ENCODE data around the gene KIF21B. TPM values are rescaled to one million over a fixed set of nuclear protein-coding genes. Genes with fewer than 3 reads are reported as not detected.

The KIF21B gene
- total and polyA plus RNA-seq, 2 experiments from 2014 or later: 0.03 TPM; not detected in 1

DNA sequence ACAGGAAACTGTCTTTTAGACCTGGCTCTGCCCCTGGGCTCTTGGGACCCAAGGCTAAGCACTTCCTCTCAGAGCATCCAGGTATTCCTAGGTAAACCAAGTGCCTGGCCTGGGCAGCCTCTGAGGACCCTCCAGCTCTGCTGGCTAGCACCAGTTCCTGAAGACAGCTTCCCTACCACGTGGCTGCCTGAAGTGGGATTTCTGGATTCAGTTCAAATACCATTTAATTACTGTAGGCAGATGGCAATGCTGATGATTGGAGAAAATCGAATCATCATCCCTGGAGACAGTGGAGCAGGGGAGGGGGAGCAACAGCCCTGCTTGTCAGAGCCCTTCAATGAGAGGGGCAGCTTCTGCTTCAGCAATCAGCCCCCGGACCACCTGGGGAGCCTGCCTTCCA lies 11.9 kb downstream of the KIF21B start:
- Histone ChIP-seq H3K9me2 (ENCODE audit: insufficient read depth) (no peaks in the 10 kb centered on the region), H3K27me3 (replicated peaks; ENCODE audit: insufficient read depth) (peaks cover 20% of the 10 kb centered on the region), H3K4me2 (ENCODE audit: unreplicated experiment) (no peak overlapping the region), H3K27ac (no peak overlapping the region), H3F3A (ENCODE audit: insufficient read depth) (no peaks in the 10 kb centered on the region), H3K4me1 (ENCODE audit: insufficient read depth) (no peaks in the 10 kb centered on the region), H2AFZ (no peak overlapping the region), H4K20me1 (ENCODE audit: insufficient read depth) (no peaks in the 10 kb centered on the region), H3K79me2 (ENCODE audit: insufficient read depth) (no peaks in the 10 kb centered on the region), H3K4me3 (no peak overlapping the region), H3K9me3 (ENCODE audit: low read depth) (no peaks in the 10 kb centered on the region), H3K9ac (no peak overlapping the region), H3K36me3 (ENCODE audit: low read depth) (no peaks in the 10 kb centered on the region)
- in situ Hi-C loops (cut with MboI): no loop called here
- no peak for TF ChIP-seq EZH2phosphoT487 (IDR thresholded peaks at IDR 0.05; ENCODE audit: insufficient read depth, low read depth)
- no peak for TF ChIP-seq EZH2 (IDR thresholded peaks at IDR 0.05; ENCODE audit: insufficient read depth, poor library complexity, severe bottlenecking)
- no peak for DNase-seq
- 29 to 37% methylated on average over 3 of the region's 3 CpGs for WGBS, 2 experiments (ENCODE audit: low coverage in 1 of 2, low lambda C conversion rate in 2 of 2, missing lambda C conversion rate in 2 of 2)

DNA sequence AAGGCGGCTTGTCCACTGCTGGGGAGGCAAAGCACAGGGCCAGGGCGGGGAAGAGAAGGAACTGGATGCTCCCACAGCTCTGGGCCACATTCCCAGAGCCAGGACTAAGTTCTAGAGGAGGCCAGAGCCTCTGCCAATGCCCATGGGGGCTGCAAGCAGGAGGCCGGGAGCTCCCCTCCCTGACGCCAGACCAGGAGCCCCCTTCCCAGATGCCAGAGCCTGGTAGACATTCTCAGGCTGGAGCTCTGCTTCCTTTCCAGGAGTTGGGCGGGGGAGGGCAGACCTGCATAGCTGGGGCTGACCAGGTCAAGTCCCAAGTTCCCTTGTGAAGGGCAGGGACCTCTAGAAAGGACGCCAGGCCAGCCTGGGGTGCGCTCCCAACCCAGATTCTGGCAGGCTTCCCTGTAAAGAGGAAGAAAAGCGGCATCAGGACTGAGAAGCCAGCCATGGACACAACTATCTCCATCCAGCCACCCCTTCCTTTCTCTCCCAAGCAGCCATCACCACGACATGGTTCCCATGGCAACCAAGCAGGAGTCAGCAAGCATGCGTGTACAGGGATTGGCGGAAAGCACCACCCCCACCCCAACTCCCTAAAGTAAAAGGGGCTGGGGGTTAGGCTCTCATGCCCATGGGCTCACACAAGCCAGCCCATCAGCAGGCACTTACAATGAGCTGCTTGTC lies 13.4 kb downstream of the KIF21B start:
- Histone ChIP-seq H3K79me2 (ENCODE audit: insufficient read depth) (no peaks in the 10 kb centered on the region), H3F3A (ENCODE audit: insufficient read depth) (no peaks in the 10 kb centered on the region), H3K4me1 (ENCODE audit: insufficient read depth) (no peaks in the 10 kb centered on the region), H3K27ac (no peak overlapping the region), H3K4me2 (ENCODE audit: unreplicated experiment) (no peak overlapping the region), H3K9me2 (ENCODE audit: insufficient read depth) (no peaks in the 10 kb centered on the region), H3K27me3 (replicated peaks; ENCODE audit: insufficient read depth) (peaks cover 15% of the 10 kb centered on the region), H3K9me3 (ENCODE audit: low read depth) (no peaks in the 10 kb centered on the region), H3K36me3 (ENCODE audit: low read depth) (no peaks in the 10 kb centered on the region), H4K20me1 (ENCODE audit: insufficient read depth) (no peaks in the 10 kb centered on the region), H2AFZ (no peak overlapping the region), H3K9ac (no peak overlapping the region), H3K4me3 (no peak overlapping the region)
- DNase-seq: no peak
- 60 to 64% methylated on average over 11 of the region's 11 CpGs for WGBS, 2 experiments (ENCODE audit: low coverage in 1 of 2, low lambda C conversion rate in 2 of 2, missing lambda C conversion rate in 2 of 2)
- in situ Hi-C loops (cut with MboI): no loop called here
- no peak for TF ChIP-seq EZH2 (IDR thresholded peaks at IDR 0.05; ENCODE audit: insufficient read depth, poor library complexity, severe bottlenecking)
- TF ChIP-seq EZH2phosphoT487 (IDR thresholded peaks at IDR 0.05; ENCODE audit: insufficient read depth, low read depth): no peak

DNA sequence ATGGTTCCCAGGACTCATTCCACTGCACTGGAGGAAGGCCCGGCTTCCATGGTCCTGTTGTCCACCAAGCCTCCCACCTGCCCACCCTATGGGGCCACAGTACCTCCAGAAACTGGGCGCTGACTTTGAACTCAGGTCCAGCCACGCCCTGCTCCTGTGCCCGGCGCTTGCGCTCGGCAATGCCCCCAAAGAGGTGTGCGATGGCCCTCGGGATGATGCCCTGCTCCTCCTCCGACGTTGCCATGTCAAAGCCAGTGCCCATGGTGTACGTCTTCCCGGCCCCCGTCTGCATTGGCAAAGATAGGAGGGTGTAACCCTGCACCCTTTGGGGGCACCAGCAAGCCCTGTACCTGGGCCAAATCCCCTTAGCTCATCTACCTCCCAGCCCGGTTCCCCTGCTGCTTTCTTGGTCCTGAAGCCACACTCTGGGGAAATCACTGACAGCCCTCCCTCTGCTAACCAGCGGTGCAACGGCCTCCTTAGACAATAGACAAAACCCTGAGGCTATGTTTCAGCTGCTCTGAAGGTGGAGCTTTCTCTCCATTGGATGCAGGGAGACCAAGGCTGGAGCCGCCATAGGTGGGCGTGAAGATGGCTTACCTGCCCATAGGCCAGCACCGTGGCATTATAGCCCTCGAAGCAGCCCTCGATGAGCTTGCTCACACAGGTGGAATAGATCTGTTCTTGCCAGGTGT lies 14.7 kb downstream of the KIF21B start:
- H3K79me2 ChIP-seq (ENCODE audit: insufficient read depth): no peaks in the 10 kb centered on the region
- H3K4me1 ChIP-seq (ENCODE audit: insufficient read depth): no peaks in the 10 kb centered on the region
- H3K9me3 ChIP-seq (ENCODE audit: low read depth): no peaks in the 10 kb centered on the region
- no peak overlapping the region for H3K27ac ChIP-seq
- no peaks in the 10 kb centered on the region for H3K9me2 ChIP-seq (ENCODE audit: insufficient read depth)
- H2AFZ ChIP-seq: no peak overlapping the region
- DNase-seq: no peak
- H3K4me2 ChIP-seq (ENCODE audit: unreplicated experiment): no peak overlapping the region
- TF ChIP-seq EZH2phosphoT487 (IDR thresholded peaks at IDR 0.05; ENCODE audit: insufficient read depth, low read depth) (no peak), EZH2 (IDR thresholded peaks at IDR 0.05; ENCODE audit: insufficient read depth, poor library complexity, severe bottlenecking) (no peak)
- 86 to 87% methylated on average over 17 to 22 of the region's 22 CpGs for WGBS, 2 experiments (ENCODE audit: low coverage in 1 of 2, low lambda C conversion rate in 2 of 2, missing lambda C conversion rate in 2 of 2)
- no peak overlapping the region for H3K4me3 ChIP-seq
- H3K27me3 ChIP-seq (replicated peaks; ENCODE audit: insufficient read depth): peaks cover 5% of the 10 kb centered on the region
- H3K36me3 ChIP-seq (ENCODE audit: low read depth): no peaks in the 10 kb centered on the region
- no peaks in the 10 kb centered on the region for H3F3A ChIP-seq (ENCODE audit: insufficient read depth)
- in situ Hi-C loops (cut with MboI): no loop called here
- H4K20me1 ChIP-seq (ENCODE audit: insufficient read depth): no peaks in the 10 kb centered on the region
- H3K9ac ChIP-seq: no peak overlapping the region

DNA sequence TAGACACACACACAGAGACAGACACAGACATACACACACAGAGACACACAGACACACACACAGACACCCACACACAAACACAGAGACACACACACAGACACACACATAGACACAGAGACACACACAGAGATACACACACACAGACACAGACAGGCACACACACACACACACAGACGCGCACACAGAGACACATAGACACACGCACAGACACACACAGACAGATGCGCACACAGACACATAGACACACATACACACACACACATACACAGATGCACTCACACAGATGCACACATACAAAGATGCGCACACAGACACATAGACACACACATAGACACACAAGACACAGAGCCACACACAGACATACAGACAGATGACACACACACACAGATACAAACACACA lies 16.0 kb downstream of the KIF21B start:
- 96 to 99% methylated on average over 5 of the region's 5 CpGs for WGBS, 2 experiments (ENCODE audit: low coverage in 1 of 2, low lambda C conversion rate in 2 of 2, missing lambda C conversion rate in 2 of 2)
- peaks cover 5% of the 10 kb centered on the region for H3K27me3 ChIP-seq (replicated peaks; ENCODE audit: insufficient read depth)
- H2AFZ ChIP-seq: no peak overlapping the region
- no peaks in the 10 kb centered on the region for H3K79me2 ChIP-seq (ENCODE audit: insufficient read depth)
- no peak for DNase-seq
- H3K9me2 ChIP-seq (ENCODE audit: insufficient read depth): no peaks in the 10 kb centered on the region
- in situ Hi-C loops (cut with MboI): no loop called here
- no peaks in the 10 kb centered on the region for H3K9me3 ChIP-seq (ENCODE audit: low read depth)
- H3F3A ChIP-seq (ENCODE audit: insufficient read depth): no peaks in the 10 kb centered on the region
- no peaks in the 10 kb centered on the region for H3K36me3 ChIP-seq (ENCODE audit: low read depth)
- no peak overlapping the region for H3K4me2 ChIP-seq (ENCODE audit: unreplicated experiment)
- no peak overlapping the region for H3K4me3 ChIP-seq
- H3K4me1 ChIP-seq (ENCODE audit: insufficient read depth): no peaks in the 10 kb centered on the region
- H3K9ac ChIP-seq: no peak overlapping the region
- no peaks in the 10 kb centered on the region for H4K20me1 ChIP-seq (ENCODE audit: insufficient read depth)
- H3K27ac ChIP-seq: no peak overlapping the region
- TF ChIP-seq EZH2phosphoT487 (IDR thresholded peaks at IDR 0.05; ENCODE audit: insufficient read depth, low read depth) (no peak), EZH2 (IDR thresholded peaks at IDR 0.05; ENCODE audit: insufficient read depth, poor library complexity, severe bottlenecking) (no peak)

All from GM23248 (cell line).